GM21576 (cell line): ENCODE data around the gene CTAGE1.
"Not testable (repeated sequence)": the region's sequence is repeated elsewhere in the genome, so short reads cannot be mapped to it uniquely, and the experiment has no call there.

Experiments
- ATAC-seq: cut with Tn5 transposase; IDR thresholded peaks from one replicate; pipeline ENCODE4 v1.9.1; 2021; ENCODE audit warnings: mild to moderate bottlenecking, moderate library complexity; ENCODE audit not compliant: unreplicated experiment

CTAGE1 gene

GRCh38 chr18:22417496-22418188 lies at the start of gene CTAGE1:
TSS of gene CTAGE1 (minus strand) at chr18:22417915. CDS start at chr18:22417811, 104 bp downstream.
- no peak for ATAC-seq

GRCh38 chr18:22466608-22467395 lies 49.1 kb upstream of the CTAGE1 start:
- no peak for ATAC-seq

- no peak for ATAC-seq
Observed at GRCh38 chr18:22465859-22466457, 48.2 kb upstream of the CTAGE1 start.

- ATAC-seq = no peak
Observed at GRCh38 chr18:22463076-22463475, 45.4 kb upstream of the CTAGE1 start.

GRCh38 chr18:22459491-22459890 lies 41.8 kb upstream of the CTAGE1 start:
- no peak for ATAC-seq

- no peak for ATAC-seq
Observed at GRCh38 chr18:22457524-22457923, 39.8 kb upstream of the CTAGE1 start.

GRCh38 chr18:22456547-22456946 lies 38.8 kb upstream of the CTAGE1 start:
- ATAC-seq = no peak

- ATAC-seq = no peak
Observed at GRCh38 chr18:22456116-22456480, 38.4 kb upstream of the CTAGE1 start.

GRCh38 chr18:22455425-22456115 lies 37.9 kb upstream of the CTAGE1 start:
- no peak for ATAC-seq

- no peak for ATAC-seq
Observed at GRCh38 chr18:22453315-22453714, 35.6 kb upstream of the CTAGE1 start.

- no peak for ATAC-seq
Observed at GRCh38 chr18:22452226-22452668, 34.5 kb upstream of the CTAGE1 start.

- ATAC-seq = no peak
Observed at GRCh38 chr18:22451796-22452195, 34.1 kb upstream of the CTAGE1 start.

- ATAC-seq = not testable (repeated sequence)
Observed at GRCh38 chr18:22450766-22451165, 33.1 kb upstream of the CTAGE1 start.

GRCh38 chr18:22450318-22450717 lies 32.6 kb upstream of the CTAGE1 start:
- ATAC-seq = not testable (repeated sequence)

GRCh38 chr18:22449753-22450152 lies 32.0 kb upstream of the CTAGE1 start:
- not testable (repeated sequence) for ATAC-seq

- ATAC-seq = no peak
Observed at GRCh38 chr18:22448238-22448637, 30.5 kb upstream of the CTAGE1 start.

GRCh38 chr18:22447792-22448191 lies 30.1 kb upstream of the CTAGE1 start:
- ATAC-seq = no peak

GRCh38 chr18:22446911-22447310 lies 29.2 kb upstream of the CTAGE1 start:
- no peak for ATAC-seq

GRCh38 chr18:22446325-22446724 lies 28.6 kb upstream of the CTAGE1 start:
- ATAC-seq = no peak

- ATAC-seq = no peak
Observed at GRCh38 chr18:22441638-22442037, 23.9 kb upstream of the CTAGE1 start.

- no peak for ATAC-seq
Observed at GRCh38 chr18:22439447-22439846, 21.7 kb upstream of the CTAGE1 start.
